ENCODE data around the gene FKBP15.
"Not testable (repeated sequence)": the region's sequence is repeated elsewhere in the genome, so short reads cannot be mapped to it uniquely, and the experiment has no call there.

Gene FKBP15

GRCh38 chr9:113221003-113221799 is at the start of gene FKBP15, which contains the start of gene SLC31A1:
Gene FKBP15, minus strand, starts transcription at chr9:113221277. Its CDS starts 34 bp downstream, at chr9:113221243.
Gene SLC31A1, plus strand, starts transcription at chr9:113221544. Its CDS starts 34,605 bp downstream, at chr9:113256149.
- DNase-seq, result peak; percentile 95 to 98
- Mint-ChIP-seq H3K4me1 (peaks cover 33% of the 10 kb centered on the region), H3K9me3 (no peaks in the 10 kb centered on the region), H3K4me3 (peak within 1 kb of the TSS; percentile 97 to 99), H3K27ac (peak within 1 kb of the TSS; percentile 97 to 98), H3K27me3 (no peaks in the 10 kb centered on the region)
- peak; percentile 95 for ATAC-seq

GRCh38 chr9:113269871-113270270 is 48.8 kb upstream of the FKBP15 start:
- DNase-seq, result no peak
- H3K27ac Mint-ChIP-seq, result peak overlapping the region in 1 of 2 donors; percentile 12
- no peak for ATAC-seq
- no peaks in the 10 kb centered on the region for H3K27me3 Mint-ChIP-seq
- H3K4me3 Mint-ChIP-seq, result no peak overlapping the region
- no peaks in the 10 kb centered on the region for H3K9me3 Mint-ChIP-seq
- peaks cover 14% of the 10 kb centered on the region for H3K4me1 Mint-ChIP-seq

- no peaks in the 10 kb centered on the region for H3K27me3 Mint-ChIP-seq
- no peak for DNase-seq
- peaks cover 13% of the 10 kb centered on the region for H3K4me1 Mint-ChIP-seq
- peak; percentile 62 for ATAC-seq
- no peaks in the 10 kb centered on the region for H3K9me3 Mint-ChIP-seq
- peak overlapping the region in 1 of 2 donors; percentile 74 for H3K27ac Mint-ChIP-seq
- no peak overlapping the region for H3K4me3 Mint-ChIP-seq
Measured at GRCh38 chr9:113269355-113269754, 48.3 kb upstream of the FKBP15 start.

- H3K4me1 Mint-ChIP-seq, result peaks cover 8% of the 10 kb centered on the region
- no peak for DNase-seq
- ATAC-seq, result no peak
- no peaks in the 10 kb centered on the region for H3K27me3 Mint-ChIP-seq
- no peak overlapping the region for H3K4me3 Mint-ChIP-seq
- peak overlapping the region; percentile 4 to 81 for H3K27ac Mint-ChIP-seq
- H3K9me3 Mint-ChIP-seq, result no peaks in the 10 kb centered on the region
Measured at GRCh38 chr9:113267911-113268566, 47.0 kb upstream of the FKBP15 start.

GRCh38 chr9:113266174-113266573 is 45.1 kb upstream of the FKBP15 start:
- Mint-ChIP-seq H3K9me3 (no peaks in the 10 kb centered on the region), H3K27me3 (no peaks in the 10 kb centered on the region), H3K4me1 (peaks cover 8% of the 10 kb centered on the region), H3K4me3 (no peak overlapping the region), H3K27ac (no peak overlapping the region)
- ATAC-seq, result no peak
- no peak for DNase-seq

GRCh38 chr9:113261917-113262671 is 41.0 kb upstream of the FKBP15 start:
- no peaks in the 10 kb centered on the region for H3K4me1 Mint-ChIP-seq
- no peak for ATAC-seq
- H3K27me3 Mint-ChIP-seq, result no peaks in the 10 kb centered on the region
- peak overlapping the region; percentile 7 to 37 for H3K27ac Mint-ChIP-seq
- no peak overlapping the region for H3K4me3 Mint-ChIP-seq
- DNase-seq, result no peak
- no peaks in the 10 kb centered on the region for H3K9me3 Mint-ChIP-seq

- H3K27me3 Mint-ChIP-seq, result no peaks in the 10 kb centered on the region
- ATAC-seq, result no peak
- no peak overlapping the region for H3K4me3 Mint-ChIP-seq
- no peak overlapping the region for H3K27ac Mint-ChIP-seq
- DNase-seq, result no peak
- H3K9me3 Mint-ChIP-seq, result no peaks in the 10 kb centered on the region
- H3K4me1 Mint-ChIP-seq, result no peaks in the 10 kb centered on the region
Measured at GRCh38 chr9:113258282-113258681, 37.2 kb upstream of the FKBP15 start.

- Mint-ChIP-seq H3K27ac (no peak overlapping the region), H3K9me3 (no peaks in the 10 kb centered on the region), H3K4me1 (no peaks in the 10 kb centered on the region), H3K27me3 (no peaks in the 10 kb centered on the region), H3K4me3 (no peak overlapping the region)
- no peak for DNase-seq
- ATAC-seq, result no peak
Measured at GRCh38 chr9:113257863-113258262, 36.8 kb upstream of the FKBP15 start.

- no peaks in the 10 kb centered on the region for H3K4me1 Mint-ChIP-seq
- DNase-seq, result no peak
- no peaks in the 10 kb centered on the region for H3K27me3 Mint-ChIP-seq
- ATAC-seq, result no peak
- H3K9me3 Mint-ChIP-seq, result no peaks in the 10 kb centered on the region
- H3K27ac Mint-ChIP-seq, result no peak overlapping the region
- no peak overlapping the region for H3K4me3 Mint-ChIP-seq
Measured at GRCh38 chr9:113255438-113255837, 34.4 kb upstream of the FKBP15 start.

- H3K4me3 Mint-ChIP-seq, result no peak overlapping the region
- no peaks in the 10 kb centered on the region for H3K4me1 Mint-ChIP-seq
- H3K27ac Mint-ChIP-seq, result no peak overlapping the region
- ATAC-seq (no peak), DNase-seq (no peak)
- no peaks in the 10 kb centered on the region for H3K27me3 Mint-ChIP-seq
- no peaks in the 10 kb centered on the region for H3K9me3 Mint-ChIP-seq
Measured at GRCh38 chr9:113254991-113255390, 33.9 kb upstream of the FKBP15 start.

- H3K4me3 Mint-ChIP-seq, result no peak overlapping the region
- H3K9me3 Mint-ChIP-seq, result no peaks in the 10 kb centered on the region
- DNase-seq (no peak), ATAC-seq (no peak)
- H3K27me3 Mint-ChIP-seq, result no peaks in the 10 kb centered on the region
- H3K4me1 Mint-ChIP-seq, result no peaks in the 10 kb centered on the region
- H3K27ac Mint-ChIP-seq, result no peak overlapping the region
Measured at GRCh38 chr9:113250807-113251206, 29.7 kb upstream of the FKBP15 start.

GRCh38 chr9:113249661-113250060 is 28.6 kb upstream of the FKBP15 start:
- not testable (repeated sequence) for ATAC-seq, DNase-seq, H3K9me3 Mint-ChIP-seq, H3K27ac Mint-ChIP-seq, H3K4me3 Mint-ChIP-seq, H3K27me3 Mint-ChIP-seq, H3K4me1 Mint-ChIP-seq

GRCh38 chr9:113247640-113248039 is 26.6 kb upstream of the FKBP15 start:
- Mint-ChIP-seq H3K4me1 (no peaks in the 10 kb centered on the region), H3K9me3 (no peaks in the 10 kb centered on the region), H3K4me3 (no peak overlapping the region), H3K27ac (no peak overlapping the region), H3K27me3 (no peaks in the 10 kb centered on the region)
- DNase-seq, result no peak
- ATAC-seq, result no peak

- no peaks in the 10 kb centered on the region for H3K4me1 Mint-ChIP-seq
- no peak overlapping the region for H3K27ac Mint-ChIP-seq
- ATAC-seq (no peak), DNase-seq (no peak)
- no peaks in the 10 kb centered on the region for H3K27me3 Mint-ChIP-seq
- H3K9me3 Mint-ChIP-seq, result no peaks in the 10 kb centered on the region
- no peak overlapping the region for H3K4me3 Mint-ChIP-seq
Measured at GRCh38 chr9:113246928-113247327, 25.9 kb upstream of the FKBP15 start.

GRCh38 chr9:113245894-113246293 is 24.8 kb upstream of the FKBP15 start:
- ATAC-seq, result no peak
- Mint-ChIP-seq H3K27me3 (no peaks in the 10 kb centered on the region), H3K27ac (no peak overlapping the region), H3K9me3 (no peaks in the 10 kb centered on the region), H3K4me3 (no peak overlapping the region), H3K4me1 (no peaks in the 10 kb centered on the region)
- DNase-seq, result no peak

- Mint-ChIP-seq H3K27ac (no peak overlapping the region), H3K27me3 (no peaks in the 10 kb centered on the region), H3K9me3 (no peaks in the 10 kb centered on the region), H3K4me1 (no peaks in the 10 kb centered on the region), H3K4me3 (no peak overlapping the region)
- no peak for DNase-seq
- ATAC-seq, result no peak
Measured at GRCh38 chr9:113244556-113244955, 23.5 kb upstream of the FKBP15 start.
